Occipital lobe (tissue), 2 donors: Measurements from ENCODE around the gene NR2F1-AS1. TPM values are rescaled to one million over a fixed set of nuclear protein-coding genes. Genes with fewer than 3 reads are reported as not detected.
A peak's percentile ranks its signal among the peaks of the same experiment; 100 is the strongest.

ENCODE experiments used
- DNase-seq: peaks from one replicate; lab custom pipeline; 2025; lab: John Stamatoyannopoulos, UW
- total RNA-seq: library from RNA; depleted of rRNA; stranded (reverse); fragments of >200 nt; gene quantifications from one replicate; pipeline ENCODE4 v1.2.3, GENCODE V29; 2014

Gene NR2F1-AS1
- total RNA-seq, result 109 TPM

DNA sequence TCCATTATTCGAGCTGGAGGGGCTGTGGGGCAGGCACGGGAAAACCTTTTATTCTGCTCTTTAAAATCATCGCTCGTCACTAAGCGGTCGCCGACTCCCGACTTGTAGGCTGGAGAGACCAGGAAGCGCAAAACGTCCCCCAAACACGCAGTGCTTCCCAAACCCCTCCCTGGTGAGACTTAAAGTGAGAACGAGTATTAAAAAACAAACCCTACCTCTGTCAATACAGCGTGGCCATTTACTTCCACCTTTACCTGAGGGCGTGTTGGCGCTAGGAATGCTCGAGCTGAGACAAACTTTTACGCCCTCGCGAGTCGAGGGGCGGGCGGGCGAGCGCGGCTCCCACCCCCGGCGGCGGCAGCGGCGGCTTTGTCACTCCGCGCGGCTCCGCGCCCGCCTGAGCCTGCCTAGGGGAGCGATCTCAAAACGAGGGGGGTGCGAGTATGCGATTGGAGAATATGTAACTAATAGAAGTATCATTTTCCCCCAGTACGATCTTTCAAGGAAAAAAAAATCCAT, at the start of gene NR2F1-AS1:
NR2F1-AS1 (minus strand) TSS at position 293 of the 519 bp plus-strand sequence.
- DNase-seq, result no peak

DNA sequence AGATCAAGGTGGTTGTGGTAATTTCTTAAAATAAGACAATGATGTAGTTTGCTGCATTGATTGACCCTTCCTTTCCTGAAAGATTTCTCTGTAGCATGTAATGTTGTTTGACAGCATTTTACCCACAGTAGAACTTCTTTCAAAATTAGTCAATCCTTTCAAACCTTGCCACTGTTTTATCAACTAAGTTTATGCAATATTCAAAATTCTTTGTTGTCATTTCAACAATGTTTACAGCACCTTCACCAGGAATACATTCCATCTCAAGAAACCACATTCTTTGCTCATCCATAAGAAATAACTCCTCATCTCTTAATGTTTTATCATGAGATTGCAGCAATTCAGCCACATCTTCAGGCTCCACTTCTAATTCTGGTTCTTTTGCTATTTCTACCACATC, 45.8 kb upstream of the NR2F1-AS1 start:
- DNase-seq, result no peak

DNA sequence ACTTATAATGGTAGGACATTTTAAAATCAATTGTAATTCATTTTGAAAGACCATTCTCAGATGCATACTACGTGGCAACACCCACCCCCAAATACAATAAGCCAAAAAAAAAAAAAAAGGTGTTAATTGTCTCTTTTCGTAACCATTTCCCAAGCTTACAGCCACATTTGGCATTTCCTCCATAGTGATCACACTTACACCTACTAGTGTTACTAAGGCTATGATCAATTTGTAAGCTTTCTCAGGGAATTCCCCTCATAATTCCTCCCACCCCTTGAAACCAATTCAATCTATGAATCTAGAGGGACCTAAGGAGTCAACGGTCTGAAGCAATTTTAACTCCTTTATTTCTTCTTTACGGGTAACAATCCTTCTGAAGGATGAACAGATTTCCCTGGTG, 42.1 kb upstream of the NR2F1-AS1 start:
- no peak for DNase-seq

DNA sequence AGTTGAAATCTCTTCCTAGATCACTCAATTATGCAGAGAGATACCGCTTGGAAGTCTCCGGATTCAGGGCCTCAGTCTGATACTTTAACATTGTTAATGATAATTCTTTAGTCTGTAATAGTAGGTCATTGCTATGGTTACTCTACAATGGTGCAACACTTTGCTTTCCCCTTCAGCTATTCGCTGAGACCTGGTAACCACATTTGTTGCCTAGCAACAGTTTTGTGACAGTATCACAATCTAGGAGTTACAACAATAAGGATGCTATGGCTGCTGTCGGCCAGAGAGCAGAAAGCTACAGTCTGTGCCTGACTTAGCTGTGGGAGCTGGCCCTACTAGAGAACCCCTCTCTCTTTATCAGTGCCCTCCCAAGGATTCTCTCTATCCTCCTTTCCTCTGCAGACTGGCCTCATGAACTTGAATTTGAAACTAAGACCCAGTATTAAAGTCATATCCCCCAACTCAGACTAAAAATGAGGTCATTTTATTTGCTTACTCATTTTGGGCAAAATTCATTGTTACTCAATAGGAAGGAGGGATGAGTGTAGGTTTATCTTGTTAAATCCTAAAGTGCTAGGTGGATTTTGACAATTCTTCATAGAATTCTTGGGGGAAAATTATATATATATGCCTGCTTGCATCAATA, 41.3 kb upstream of the NR2F1-AS1 start:
- peak; percentile 40 for DNase-seq

DNA sequence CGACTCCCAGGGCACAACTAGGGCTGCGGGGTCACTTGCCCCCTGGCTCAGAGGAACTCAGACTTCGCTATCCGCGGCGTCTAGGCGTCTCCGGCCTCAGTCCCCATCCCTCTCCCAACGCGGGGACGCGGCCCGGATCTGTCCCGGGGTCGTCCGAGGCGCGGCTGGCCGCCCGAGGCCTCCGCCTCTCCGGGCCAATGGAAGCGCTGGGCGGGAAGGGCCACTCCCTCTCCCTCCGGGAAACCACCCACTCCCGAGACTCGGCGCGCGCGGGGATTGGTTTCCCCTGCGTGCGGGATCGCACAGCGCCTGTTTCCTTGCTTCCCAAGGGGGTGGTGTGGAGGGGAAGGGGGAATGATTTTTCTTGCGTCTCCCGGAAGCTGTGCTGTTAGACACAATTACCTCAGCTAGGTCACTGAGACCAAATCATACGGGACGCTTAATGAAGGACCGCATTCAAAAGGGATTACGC, 40.3 kb upstream of the NR2F1-AS1 start:
- peak; percentile 92 for DNase-seq

DNA sequence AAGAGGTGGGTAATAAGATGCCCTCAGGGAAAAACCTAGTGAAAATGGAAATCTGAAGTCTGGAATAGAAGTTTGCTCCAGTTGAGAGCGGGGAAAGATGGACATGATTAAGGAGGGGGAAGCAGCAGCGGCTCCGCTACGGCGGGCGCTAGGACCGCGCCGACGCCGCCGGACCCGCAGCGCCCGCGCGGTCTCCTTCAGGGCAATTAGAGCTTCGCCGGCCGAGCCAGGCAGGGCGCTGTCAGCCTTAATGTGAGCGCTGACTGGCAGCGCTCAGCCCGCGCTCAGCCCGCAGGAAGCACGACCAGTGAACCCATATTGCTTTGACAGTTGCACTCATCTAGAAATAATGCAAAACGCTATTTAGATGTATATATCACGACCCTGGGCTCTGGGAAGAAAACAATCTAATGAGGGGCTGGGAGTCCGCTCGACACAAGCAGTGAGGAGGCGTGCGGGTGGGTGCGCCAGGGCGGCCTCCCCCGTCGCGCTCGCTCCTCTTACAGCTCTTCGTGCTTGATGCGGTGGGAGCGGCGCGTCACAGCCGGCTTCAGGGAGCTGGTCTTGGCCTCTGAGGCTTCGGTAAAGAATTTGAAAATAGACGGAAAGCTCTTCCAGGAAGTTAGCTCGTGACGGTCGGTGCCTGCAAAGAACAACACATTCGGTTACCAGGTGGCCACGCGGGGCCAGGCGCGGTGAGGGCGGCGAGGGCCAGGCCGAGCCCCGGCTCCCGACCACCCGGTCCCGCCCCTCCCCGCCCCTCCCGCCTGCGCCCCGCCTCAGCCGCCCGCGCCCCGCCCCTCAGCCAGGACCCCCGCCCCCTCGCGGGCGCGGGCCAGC, 39.7 kb upstream of the NR2F1-AS1 start:
- peak; percentile 75 for DNase-seq

DNA sequence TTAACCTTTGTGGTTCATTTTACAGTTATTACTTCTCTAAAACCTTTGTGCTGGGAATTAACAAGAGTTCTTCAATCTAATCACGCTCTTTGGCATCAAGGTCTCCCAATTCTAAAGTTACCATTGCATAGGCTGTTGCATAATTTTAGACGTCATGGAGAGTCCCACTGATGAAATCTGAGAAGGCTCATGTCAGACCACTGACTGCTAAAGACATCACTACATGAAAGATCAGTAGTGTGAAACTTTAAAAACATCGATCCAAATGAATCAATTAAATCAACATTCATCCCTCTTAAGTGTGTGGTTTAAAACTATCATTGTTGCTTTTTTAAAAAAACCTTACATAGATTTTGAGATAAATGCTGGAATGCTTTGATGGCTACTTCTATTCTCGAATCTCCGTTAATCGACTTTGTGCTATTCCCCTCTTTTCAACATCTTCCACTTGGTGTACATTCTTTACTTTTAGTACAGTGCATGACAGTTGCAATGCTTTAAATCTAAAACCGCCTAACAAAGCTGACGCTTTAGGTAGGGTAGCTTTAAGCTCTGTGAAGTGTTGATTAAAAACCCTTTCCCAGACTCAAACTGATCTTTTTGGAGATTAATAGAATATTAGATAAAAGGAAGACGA, 35.6 kb upstream of the NR2F1-AS1 start:
- DNase-seq, result no peak

DNA sequence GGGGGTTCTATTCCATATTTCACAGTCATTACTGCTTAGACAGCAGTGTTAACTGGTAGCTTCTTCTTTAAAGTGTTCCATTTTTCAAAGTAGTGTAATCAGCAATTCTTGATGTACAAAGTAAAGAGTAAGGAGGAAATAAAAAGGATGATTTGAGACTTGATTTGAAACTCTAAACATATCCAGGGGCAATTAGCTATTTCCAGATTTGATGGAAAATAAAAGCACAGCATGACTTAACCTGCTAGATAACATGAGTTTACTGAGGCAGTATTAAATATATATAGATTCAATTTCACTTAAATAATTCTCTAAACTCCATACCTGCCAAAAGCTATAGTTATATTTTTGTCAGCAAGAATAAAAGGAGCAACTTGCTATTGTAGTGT, 31.8 kb upstream of the NR2F1-AS1 start:
- no peak for DNase-seq

DNA sequence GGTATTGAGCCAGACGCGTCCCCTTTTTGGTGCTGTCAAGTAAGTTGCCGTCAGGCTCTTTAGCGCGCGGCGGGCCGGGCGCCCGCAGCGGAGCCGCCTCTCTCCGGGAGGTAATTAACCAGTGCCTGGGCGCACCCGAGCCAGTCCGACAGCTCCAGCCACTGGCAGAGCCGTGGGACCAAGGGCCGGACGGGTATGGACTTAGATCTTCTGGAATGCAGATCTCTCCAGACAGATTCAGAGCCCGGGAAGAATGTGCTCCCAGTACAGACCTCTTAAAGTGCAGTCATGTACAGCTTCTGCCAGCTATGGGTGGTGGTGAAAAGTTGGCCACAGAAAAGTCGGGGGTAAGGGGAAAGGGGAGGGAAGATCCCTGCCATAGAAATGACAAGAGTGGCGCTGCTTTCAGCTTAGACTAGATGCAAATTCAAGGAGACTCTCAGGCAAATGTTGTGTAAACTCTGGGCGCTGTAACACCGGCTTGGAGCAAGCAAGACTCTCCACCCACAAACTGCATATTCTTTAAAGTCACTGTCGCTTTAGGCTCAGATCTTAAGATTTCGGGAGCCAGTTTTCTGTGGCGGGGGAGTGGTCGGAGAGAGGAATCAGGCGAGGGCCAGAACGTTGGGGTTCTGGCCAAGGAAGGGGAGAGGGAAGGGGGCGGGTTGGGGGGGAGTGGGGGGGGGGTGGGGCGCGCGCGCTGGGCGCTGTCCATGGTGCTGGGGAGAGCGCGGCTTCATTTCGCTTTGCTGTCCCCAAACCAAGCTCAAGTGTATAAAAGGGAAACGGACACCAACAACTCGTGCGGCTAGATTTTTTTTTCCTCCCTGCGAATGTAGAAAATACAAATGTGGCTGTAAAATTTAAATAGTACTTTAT, 31.2 kb upstream of the NR2F1-AS1 start:
- DNase-seq, result no peak

DNA sequence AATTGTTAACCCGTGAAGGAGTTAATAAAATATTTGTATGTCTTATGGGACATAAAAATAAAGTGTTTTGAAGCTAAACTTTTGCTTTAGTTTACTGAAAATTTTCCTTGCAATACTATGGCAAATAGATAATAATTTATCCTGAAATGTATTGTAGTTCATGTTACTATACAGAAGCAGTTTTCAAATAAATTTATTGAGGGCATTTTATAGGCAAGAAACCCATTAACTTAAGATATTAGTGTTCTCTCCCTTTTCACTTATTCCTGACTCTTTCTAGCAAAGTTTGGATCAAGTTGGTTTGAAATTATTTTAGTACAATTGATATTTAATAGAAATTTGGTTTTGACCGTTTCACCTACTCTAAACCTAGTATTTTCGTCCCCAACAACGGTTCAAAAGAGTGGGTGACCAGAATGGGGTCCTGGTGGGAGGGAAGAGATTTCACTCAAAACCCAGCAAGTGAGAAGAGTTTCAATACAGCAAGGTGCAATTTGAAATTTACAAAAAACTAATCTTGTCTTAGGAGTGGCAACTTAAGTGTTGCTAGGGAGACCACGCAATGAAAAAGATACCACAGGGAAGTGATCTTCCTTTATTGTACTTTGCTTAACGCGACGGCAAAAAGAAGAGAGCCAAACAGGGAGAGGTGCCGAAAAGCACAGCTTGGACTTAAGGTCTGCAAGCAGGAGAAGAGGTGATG, 30.4 kb upstream of the NR2F1-AS1 start:
- no peak for DNase-seq

DNA sequence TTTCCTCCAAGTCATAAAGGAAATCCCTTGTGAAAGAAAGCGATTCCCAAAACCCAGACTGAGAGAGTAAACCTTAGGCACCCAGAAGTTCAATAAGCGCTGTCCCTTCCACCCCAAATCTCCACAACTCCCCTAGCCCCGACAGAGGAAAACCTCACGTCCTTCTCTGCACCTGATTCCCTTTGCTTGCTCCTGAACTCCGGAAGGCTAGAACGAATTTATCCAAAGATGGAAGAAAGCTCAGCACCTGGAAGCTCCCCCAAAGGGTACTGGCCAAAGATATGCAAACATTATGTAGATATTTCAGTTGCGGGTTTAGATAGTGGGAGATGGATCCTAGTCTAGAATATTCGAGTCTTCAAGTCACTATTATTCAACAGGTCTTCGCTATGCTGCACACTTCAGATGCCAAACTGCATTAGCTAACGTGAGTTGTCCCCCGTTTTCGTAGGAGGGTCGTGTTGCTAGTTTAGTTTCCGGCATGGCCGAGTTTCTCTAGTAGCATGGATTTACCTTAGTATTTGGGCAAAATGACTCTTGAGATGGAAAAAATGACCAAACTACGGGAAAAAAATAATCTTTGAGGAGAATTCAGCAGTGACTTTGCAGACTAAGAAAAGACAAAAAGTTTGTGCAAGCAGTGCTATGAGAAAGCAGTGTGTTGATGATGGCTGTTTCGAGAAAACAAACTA, 29.7 kb upstream of the NR2F1-AS1 start:
- no peak for DNase-seq

DNA sequence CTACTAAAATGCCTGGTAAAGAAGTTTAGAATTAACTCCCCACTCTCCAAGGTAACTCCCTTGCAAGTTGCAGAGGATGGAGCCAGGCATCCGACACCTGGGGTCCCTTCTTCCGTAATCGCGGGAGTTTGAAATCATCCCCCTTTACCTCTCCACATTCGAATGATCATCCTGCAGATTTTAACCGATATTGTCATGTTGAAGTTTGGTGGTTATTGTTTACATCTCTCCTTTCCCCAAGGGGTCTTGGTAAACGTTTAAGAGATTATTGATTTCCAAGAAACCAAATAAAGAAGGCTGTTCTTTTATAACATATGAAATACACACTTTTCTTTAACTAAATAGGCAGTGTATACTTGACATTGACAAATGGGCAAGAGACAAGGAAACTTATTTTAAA, 28.7 kb upstream of the NR2F1-AS1 start:
- DNase-seq, result no peak

DNA sequence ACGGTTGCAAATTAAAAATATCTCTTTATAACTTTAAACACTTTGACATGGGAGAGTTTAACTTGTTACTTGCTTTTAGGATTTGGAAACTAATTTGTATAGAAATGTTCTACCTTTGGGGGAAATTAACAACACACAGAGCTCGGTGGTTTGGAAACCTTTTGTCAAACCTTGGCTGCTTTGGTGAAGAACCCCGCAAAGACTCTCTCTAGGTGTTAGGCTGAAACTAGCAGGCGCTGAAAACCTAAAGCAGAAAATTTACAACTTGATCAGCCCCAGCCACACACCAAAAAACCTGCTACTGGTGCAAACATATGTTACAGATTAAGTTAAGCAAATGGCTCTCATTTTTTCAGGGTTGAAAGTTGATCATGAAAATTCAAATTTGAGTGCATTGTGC, 27.8 kb upstream of the NR2F1-AS1 start:
- no peak for DNase-seq

DNA sequence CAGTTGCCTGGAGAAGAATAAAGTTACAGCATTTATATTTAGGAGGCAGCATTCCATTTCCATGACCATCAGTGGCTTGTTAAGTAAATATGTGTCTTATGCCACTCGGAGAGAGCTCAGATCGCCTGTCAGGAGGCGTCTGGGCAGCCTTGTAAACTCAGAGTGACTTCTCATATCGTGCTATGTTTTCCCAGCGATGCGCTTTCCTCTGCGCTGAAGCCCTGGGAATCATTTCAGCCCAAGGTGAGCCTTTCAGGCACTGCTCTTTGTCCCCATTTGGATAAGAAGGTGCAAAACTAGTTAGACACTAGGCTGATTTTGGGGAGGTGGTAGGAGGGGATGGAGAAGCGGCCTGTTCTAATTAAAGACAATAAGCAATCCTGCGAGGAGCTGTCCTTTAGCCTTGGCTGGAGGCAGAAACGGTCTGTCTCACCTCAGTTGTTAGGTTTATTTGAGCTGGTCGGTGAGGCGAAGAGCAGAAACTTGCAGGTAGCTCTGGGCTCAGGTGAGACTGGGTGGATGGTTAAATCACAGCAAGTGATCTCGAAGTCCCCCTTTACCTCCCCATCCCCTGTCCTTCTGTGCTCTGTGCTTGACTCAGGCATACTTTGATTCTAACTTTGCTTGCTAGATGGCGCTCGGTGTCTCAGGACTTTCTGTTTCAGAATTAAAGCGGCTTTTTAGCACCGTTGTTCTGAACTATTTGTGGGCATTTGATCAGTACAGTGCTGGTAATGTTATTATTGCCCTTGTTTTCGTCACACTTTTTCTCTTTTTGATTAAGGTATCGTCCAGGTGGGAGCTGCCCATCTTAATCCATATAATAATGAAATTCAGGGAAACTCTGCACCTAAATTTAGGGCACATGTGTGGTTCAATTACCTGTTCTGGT, 26.6 kb upstream of the NR2F1-AS1 start:
- no peak for DNase-seq

DNA sequence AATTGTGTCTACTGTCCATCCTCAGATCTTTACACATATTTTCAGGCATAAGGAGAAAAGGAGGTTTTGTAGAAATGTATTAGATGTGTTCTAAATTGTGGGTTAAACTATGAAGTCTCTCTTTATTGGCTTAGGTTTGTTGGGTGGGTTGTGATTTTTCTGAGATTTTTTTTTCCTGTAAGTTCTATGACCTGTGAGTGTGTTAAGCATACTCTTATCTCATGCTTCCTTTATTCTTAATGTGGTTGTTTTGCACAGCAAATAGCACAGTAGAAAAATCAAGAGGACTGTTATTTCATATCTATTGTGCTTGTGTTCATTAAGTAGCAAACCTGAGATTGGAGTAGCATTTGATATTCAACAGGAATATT, 25.3 kb upstream of the NR2F1-AS1 start:
- DNase-seq, result no peak

DNA sequence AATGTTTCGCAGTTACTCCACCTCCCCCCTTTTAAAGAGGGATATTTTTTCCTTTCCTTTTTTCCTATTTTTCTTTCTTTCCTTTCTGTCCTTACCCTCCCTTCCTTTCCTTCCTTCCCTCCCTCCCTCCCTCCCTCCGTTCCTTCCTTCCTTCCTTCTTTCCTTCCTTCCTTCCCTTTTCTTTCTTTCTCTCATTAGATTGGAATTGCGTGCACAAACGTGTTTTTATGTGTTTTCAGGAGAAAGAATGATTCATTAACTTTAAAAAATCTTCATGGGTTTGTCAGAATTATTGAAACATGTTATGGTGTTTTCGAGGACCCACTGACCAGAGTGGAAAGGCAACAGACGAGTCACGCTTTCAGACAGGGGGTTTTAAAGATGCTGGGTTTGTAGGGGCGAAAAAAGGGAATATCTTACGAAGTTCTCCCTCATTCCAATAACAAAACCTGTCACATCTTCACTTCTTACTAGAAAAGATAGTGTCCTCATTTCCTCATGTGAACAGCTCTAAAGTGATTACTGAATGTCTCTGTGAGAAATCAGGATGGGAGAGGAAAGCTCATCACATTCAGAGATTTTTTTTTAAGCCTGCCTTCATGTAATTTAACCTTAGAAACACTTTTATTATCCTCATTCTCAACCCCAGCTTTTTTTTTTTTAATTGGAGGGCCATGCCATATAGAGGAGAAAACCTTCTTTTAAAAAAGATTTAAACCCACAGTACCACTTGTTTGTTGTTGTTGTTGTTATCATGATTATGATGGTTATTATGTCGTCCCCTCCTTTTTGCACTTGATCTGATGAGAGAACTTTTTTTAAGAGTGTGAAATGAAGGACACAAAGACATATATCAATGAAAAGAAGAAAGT, 23.9 kb upstream of the NR2F1-AS1 start:
- no peak for DNase-seq

DNA sequence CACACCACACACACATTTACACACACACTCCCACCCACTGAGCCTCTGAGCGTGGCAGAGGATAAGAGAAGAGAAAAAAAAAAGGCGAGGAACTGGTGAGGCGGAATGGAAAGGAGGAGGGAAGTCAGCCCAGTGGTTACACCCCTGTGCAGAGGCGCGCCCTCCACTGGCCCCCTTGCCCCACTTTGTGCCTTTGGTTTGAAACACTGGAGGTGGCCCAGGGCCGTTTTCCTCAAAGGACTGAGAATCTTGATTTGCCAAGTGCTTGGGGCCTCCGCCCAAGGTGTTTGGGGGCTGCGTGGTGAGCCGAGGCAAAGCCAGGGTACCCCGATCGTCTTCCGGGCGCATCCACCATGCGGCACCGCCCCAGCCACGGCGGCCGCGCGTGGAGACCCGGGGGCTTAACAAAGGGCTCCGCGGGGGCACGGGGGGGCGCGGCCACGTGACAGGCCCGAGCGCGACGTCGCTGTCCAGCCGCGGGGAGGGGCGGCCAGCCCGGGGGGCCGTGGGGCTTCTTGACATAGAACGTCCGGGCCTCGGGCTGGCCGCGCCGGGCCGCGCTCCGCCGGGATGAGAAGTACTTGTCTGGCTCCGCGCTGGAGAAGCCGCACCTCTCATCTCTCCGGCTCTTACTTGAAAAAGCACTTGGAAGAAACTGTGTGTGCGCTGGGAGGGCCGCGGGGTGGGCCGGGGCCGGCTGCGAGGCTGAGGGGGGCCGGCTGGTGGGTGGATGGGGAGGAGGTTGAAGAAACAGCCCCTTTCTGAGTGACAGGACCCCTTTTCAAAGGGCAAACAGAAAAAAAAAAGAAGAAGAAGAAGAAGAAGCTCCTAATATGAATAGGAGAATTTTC, 23.0 kb upstream of the NR2F1-AS1 start:
- no peak for DNase-seq
